Cardiac muscle cell (in vitro differentiated cells and primary cell): ENCODE results near the gene GID8. TPM values are rescaled to one million over a fixed set of nuclear protein-coding genes. Genes with fewer than 3 reads are reported as not detected.

Experiments used
- DNase-seq, 2 donors: peaks; one replicate each; pipeline versions ENCODE4 v3.0.0 to v3.0.0-alpha.2; 2010 to 2017; ENCODE audit warnings: low read depth in 1 of 2, low spot score in 1 of 2
- H3K27ac ChIP-seq: fragments of 200-600 bp; sonication (generic); 2 replicates; pipeline ENCODE4 v1.5.1; 2016
- H3K27me3 ChIP-seq: fragments of 200-600 bp; sonication (generic); 2 replicates; pipeline ENCODE4 v1.6.0; 2016; ENCODE audit warnings: control low read depth
- H3K36me3 ChIP-seq: fragments of 200-600 bp; sonication (generic); 2 replicates; pipeline ENCODE4 v1.5.1; 2016; ENCODE audit warnings: control low read depth
- H3K4me1 ChIP-seq: fragments of 200-600 bp; sonication (generic); 2 replicates; pipeline ENCODE4 v1.8.1; 2017; ENCODE audit warnings: low read depth, mild to moderate bottlenecking, mixed run types
- H3K4me3 ChIP-seq: fragments of 200-600 bp; sonication (generic); 2 replicates; pipeline ENCODE4 v1.5.1; 2016; ENCODE audit warnings: mild to moderate bottlenecking
- H3K9me3 ChIP-seq: fragments of 200-600 bp; sonication (generic); 2 replicates; pipeline ENCODE4 v1.5.1; 2017; ENCODE audit warnings: low read depth, mild to moderate bottlenecking, control low read depth
- polyA plus RNA-seq: library from polyadenylated mRNA; unstranded; fragments of >200 nt; fragmentation: Nextera tagmentation; extraction: Ambion mirVana; gene quantifications from 2 replicates; pipeline ENCODE4 v1.2.1, GENCODE V29; 2016
- total RNA-seq: library from RNA; depleted of rRNA; stranded (reverse); fragments of >200 nt; gene quantifications from 2 replicates; pipeline ENCODE4 v1.2.3, GENCODE V29; 2016
- TF ChIP-seq, protein P1 (sequence below): IDR thresholded peaks from 2 replicates; pipeline ENCODE4 v1.5.1; 2012; ENCODE audit warnings: low read depth, mild to moderate bottlenecking, low read length

Gene GID8
- total and polyA plus RNA-seq, 2 experiments from 2014 or later = 24.5 to 49.5 TPM

DNA sequence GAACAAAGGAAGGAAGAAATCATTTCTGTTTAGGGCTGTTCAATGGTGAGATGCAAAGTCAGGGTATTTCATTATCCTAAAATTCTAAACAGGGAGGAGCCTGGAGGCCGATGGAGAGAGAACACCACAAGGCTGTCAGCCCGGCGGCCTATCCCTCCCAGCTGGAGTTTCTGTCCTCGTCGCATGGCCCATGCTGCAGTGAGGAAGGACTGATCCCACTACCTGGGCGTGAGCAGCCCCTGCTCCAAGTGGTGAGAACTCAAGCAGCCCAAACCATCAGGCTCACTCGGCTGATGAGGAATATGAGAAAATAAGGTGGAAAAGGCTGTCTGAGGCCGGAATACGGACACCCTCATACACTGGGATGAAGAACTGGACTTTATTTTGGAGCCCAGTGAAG is 42.4 kb upstream of the GID8 start:
- no peak overlapping the region for H3K27ac ChIP-seq
- no peak overlapping the region for H3K4me3 ChIP-seq
- TF ChIP-seq, protein P1, sequence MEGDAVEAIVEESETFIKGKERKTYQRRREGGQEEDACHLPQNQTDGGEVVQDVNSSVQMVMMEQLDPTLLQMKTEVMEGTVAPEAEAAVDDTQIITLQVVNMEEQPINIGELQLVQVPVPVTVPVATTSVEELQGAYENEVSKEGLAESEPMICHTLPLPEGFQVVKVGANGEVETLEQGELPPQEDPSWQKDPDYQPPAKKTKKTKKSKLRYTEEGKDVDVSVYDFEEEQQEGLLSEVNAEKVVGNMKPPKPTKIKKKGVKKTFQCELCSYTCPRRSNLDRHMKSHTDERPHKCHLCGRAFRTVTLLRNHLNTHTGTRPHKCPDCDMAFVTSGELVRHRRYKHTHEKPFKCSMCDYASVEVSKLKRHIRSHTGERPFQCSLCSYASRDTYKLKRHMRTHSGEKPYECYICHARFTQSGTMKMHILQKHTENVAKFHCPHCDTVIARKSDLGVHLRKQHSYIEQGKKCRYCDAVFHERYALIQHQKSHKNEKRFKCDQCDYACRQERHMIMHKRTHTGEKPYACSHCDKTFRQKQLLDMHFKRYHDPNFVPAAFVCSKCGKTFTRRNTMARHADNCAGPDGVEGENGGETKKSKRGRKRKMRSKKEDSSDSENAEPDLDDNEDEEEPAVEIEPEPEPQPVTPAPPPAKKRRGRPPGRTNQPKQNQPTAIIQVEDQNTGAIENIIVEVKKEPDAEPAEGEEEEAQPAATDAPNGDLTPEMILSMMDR = no peak
- H3K27me3 ChIP-seq = no peaks in the 10 kb centered on the region
- no peaks in the 10 kb centered on the region for H3K4me1 ChIP-seq
- no peak for DNase-seq
- H3K36me3 ChIP-seq = peaks cover 48% of the 10 kb centered on the region
- no peaks in the 10 kb centered on the region for H3K9me3 ChIP-seq

GRCh38 chr20:62896526-62896925 is 41.4 kb upstream of the GID8 start:
- Histone ChIP-seq H3K4me1 (no peaks in the 10 kb centered on the region), H3K9me3 (no peaks in the 10 kb centered on the region), H3K36me3 (peaks cover 42% of the 10 kb centered on the region), H3K4me3 (no peak overlapping the region), H3K27me3 (no peaks in the 10 kb centered on the region), H3K27ac (no peak overlapping the region)
- DNase-seq = no peak
- TF ChIP-seq, protein P1 = no peak

DNA sequence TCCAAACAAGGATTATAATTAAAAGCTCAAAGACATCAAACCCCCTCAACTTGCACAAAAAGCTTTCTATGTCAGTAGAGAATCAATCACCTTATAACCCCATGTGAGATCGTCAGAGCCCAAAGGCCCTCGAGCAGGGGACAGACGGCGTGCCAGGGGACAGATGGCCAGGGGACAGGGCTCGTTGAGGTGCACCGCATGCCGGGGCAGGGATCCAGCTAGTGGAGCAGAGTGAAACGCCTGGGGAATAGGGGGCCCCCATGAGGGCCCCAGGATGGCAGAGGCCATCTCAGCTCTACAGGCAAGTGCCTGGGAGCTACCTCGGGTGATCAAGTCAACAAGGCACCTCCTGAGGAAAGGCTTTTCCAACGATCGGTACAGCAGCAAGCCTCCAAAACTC is 40.3 kb upstream of the GID8 start:
- Histone ChIP-seq H3K4me1 (no peaks in the 10 kb centered on the region), H3K27me3 (no peaks in the 10 kb centered on the region), H3K27ac (no peak overlapping the region), H3K9me3 (no peaks in the 10 kb centered on the region), H3K4me3 (no peak overlapping the region), H3K36me3 (peaks cover 38% of the 10 kb centered on the region)
- no peak for DNase-seq
- TF ChIP-seq, protein P1 = no peak

DNA sequence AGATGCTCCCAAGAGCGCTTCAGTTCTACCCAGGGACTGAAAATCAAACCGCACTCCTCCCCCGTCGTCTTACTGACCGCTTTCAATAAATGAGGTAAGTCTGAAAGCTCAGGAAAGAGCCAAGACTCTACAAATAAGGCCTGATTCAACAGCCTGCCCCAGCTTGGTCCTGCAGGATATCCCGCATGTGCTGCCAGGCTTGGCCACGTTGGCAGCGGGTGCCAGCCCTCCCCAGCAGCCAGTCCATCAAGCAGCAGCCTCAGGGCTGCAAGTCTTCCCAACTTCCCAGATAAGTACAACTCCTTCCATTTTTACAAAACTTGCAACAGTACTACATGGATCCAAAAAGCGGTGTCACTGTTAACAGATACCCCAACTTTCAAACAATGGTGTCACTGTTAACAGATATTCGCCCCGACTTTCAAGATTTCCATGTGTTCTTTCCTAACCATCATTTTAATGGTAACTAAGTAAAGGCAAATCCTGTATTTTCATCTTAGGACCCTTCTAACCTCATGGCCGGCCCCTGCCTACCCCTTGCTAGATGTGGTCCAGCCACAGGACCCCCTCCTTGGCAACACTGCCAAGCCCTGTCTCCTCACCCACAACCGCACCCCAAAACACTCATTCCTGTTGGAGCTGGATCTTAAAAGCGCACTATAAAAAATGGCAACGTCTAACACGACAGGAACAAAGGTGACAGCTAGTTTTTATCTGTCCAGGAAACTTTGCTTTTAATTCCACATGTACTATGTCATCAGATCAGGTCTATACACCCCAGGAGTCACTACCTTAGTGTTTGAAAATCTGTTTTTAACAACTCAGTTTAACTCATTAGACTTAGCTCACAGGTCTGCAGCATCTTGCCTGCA is 39.6 kb upstream of the GID8 start:
- H3K27me3 ChIP-seq = no peaks in the 10 kb centered on the region
- no peak overlapping the region for H3K27ac ChIP-seq
- TF ChIP-seq, protein P1 = no peak
- H3K4me1 ChIP-seq = no peaks in the 10 kb centered on the region
- no peaks in the 10 kb centered on the region for H3K9me3 ChIP-seq
- DNase-seq = no peak
- peaks cover 38% of the 10 kb centered on the region for H3K36me3 ChIP-seq
- no peak overlapping the region for H3K4me3 ChIP-seq

- Histone ChIP-seq H3K27ac (no peak overlapping the region), H3K4me3 (no peak overlapping the region), H3K36me3 (peaks cover 38% of the 10 kb centered on the region), H3K9me3 (no peaks in the 10 kb centered on the region), H3K27me3 (no peaks in the 10 kb centered on the region), H3K4me1 (no peaks in the 10 kb centered on the region)
- DNase-seq = no peak
- TF ChIP-seq, protein P1 = no peak
These were observed 38.8 kb upstream of the GID8 start for GRCh38 chr20:62898970-62899632.
